Measurements from ENCODE around the gene BUB1.
"Not testable (repeated sequence)": the region's sequence is repeated elsewhere in the genome, so short reads cannot be mapped to it uniquely, and the experiment has no call there.

Gene BUB1

DNA sequence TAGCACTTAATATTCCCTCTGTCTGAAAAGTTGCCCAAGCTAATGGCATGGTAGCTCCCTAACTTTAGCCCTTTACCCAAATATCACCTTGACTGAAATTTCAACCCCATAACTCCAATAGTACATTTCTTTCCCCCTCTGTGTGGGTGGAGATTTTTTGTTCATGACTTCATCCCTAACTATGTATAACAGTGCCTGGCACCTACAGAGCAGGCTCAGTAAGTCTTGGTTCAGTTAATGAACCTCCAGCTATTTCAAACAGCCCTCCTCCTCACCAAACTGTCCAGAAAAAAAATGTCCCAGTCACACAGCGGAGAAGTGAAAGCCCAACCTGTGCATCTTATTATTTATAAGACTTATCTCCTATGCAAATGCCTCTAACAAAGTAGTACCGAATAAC is 18.6 kb downstream of the BUB1 start:
- DNase-seq (ENCODE audit: low read depth in 1 of 2, low spot score in 1 of 2) = no peak

- no peak for DNase-seq (ENCODE audit: low read depth in 1 of 2, low spot score in 1 of 2)
Measured at GRCh38 chr2:110657724-110658305, 20.0 kb downstream of the BUB1 start.

DNA sequence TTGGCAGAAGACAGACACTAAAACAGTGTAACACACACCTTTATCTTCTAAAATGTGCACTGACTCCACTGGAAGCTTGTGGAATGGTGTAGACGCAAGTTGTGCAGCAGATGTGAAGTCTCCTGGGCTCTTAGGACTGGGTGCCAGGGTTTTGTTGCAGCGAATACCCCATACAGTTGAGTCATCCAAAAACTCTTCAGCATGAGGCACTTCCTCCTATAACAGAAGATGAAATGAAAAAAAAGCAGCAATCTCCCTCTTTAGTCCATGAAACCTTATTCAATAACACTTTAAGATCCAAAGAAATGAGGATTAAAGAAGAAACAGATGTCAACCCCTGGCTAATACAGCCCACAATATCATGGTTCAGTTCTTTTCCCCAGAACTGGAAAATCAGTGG is 22.2 kb downstream of the BUB1 start:
- DNase-seq (ENCODE audit: low read depth in 1 of 2, low spot score in 1 of 2) = no peak

DNA sequence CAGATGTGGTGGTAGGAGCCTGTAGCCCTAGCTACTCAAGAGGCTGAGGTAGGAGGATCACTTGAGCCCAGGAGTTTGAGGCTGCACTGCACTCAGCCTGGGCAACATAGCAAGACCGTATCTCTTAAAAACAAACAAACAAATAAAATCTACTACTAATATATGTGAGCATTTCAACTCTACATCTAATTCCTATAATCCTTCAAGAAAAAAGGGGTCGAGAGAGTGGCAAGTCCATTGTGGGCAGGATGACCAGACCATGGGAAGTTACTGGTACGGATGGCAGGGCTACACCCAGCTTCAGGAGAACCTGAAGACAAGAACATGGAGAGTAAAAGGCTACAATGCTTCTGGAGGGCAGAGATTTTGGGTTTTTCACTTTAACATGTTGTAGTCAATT is 24.0 kb downstream of the BUB1 start:
- no peak for DNase-seq (ENCODE audit: low read depth in 1 of 2, low spot score in 1 of 2)

GRCh38 chr2:110650346-110650745 is 27.5 kb downstream of the BUB1 start:
- DNase-seq (ENCODE audit: low read depth in 1 of 2, low spot score in 1 of 2) = no peak

- DNase-seq (ENCODE audit: low read depth in 1 of 2, low spot score in 1 of 2) = no peak
Measured at GRCh38 chr2:110647777-110648176, 30.1 kb downstream of the BUB1 start.

DNA sequence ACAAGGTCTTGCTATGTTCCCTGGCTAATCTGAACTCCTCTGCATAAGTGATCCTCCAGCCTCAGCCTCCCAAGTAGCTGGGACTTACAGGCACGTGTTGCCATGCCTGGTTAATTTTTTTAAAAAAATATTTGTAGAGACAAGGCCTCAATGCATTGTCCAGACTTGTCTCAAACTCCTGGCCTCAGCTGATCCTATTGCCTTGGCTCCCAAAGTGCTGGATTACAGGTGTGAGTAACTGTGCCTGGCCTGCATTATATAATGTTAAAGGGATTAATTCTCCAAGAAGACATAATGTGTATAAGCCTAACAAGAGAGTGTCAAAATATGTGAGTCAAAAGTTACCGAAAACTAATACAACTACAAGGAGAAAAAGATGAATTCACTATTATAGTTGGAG is 32.2 kb downstream of the BUB1 start:
- no peak for DNase-seq (ENCODE audit: low read depth in 1 of 2, low spot score in 1 of 2)

- DNase-seq (ENCODE audit: low read depth in 1 of 2, low spot score in 1 of 2) = no peak
Measured at GRCh38 chr2:110644357-110644756, 33.5 kb downstream of the BUB1 start.

DNA sequence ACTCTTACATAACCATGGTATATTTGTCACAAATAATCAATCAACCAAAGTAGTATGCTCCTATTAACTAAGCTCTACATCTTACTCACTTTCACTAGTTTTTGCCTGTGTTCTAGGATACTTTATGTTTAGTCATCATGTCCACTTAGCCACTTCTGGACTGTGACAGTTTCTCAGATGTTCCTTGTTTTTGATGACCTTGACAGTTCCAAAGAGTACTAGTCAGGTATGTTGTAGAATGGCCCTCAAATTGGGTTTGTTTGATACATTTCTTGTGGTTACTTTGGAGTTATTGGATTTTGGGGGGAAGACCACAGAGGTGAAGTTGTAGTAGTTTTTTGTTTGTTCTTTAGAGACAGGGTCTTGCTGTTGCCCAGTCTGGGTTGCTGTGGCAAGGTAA is 35.5 kb downstream of the BUB1 start:
- DNase-seq (ENCODE audit: low read depth in 1 of 2, low spot score in 1 of 2) = no peak

GRCh38 chr2:110639972-110640371 is 37.9 kb downstream of the BUB1 start:
- DNase-seq (ENCODE audit: low read depth in 1 of 2, low spot score in 1 of 2) = no peak

DNA sequence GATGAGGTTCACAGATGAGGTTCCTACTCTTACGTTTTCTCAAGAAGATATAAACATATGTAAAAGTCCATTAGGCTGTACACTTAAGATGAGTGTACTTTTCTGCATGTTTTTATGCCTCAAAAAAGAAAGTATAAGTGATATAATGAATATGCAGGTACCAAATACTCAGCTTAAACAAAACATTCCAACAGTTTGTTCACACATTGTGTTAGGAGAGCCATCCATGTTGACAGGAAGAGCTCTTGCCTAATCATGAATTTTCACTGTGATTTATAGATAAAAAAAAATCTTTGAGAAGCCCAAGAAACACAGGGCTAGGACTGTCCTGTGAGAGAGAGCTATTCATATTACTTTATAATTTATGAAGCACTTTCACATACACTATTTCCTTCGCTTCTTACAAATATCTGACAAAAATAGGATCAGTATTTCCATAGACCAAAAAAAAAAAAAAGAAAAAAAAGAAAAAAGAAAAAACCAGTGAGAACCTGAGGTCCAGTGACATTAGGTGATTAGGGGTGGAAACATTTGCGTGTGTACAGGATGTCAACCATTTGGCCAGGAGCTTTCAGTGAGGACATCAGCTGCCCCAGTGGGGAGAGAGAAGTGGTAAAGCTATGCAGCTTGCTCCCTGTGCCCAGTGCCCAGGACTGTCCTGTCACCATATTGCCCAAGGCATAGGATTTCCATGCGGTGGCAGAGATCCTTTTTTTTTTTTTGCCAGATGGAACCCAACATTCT is 38.7 kb downstream of the BUB1 start:
- DNase-seq (ENCODE audit: low read depth in 1 of 2, low spot score in 1 of 2) = no peak

GRCh38 chr2:110638004-110638403 is 39.9 kb downstream of the BUB1 start:
- DNase-seq (ENCODE audit: low read depth in 1 of 2, low spot score in 1 of 2) = no peak

GRCh38 chr2:110637093-110637492 is 40.8 kb downstream of the BUB1 start:
- DNase-seq (ENCODE audit: low read depth in 1 of 2, low spot score in 1 of 2) = no peak

DNA sequence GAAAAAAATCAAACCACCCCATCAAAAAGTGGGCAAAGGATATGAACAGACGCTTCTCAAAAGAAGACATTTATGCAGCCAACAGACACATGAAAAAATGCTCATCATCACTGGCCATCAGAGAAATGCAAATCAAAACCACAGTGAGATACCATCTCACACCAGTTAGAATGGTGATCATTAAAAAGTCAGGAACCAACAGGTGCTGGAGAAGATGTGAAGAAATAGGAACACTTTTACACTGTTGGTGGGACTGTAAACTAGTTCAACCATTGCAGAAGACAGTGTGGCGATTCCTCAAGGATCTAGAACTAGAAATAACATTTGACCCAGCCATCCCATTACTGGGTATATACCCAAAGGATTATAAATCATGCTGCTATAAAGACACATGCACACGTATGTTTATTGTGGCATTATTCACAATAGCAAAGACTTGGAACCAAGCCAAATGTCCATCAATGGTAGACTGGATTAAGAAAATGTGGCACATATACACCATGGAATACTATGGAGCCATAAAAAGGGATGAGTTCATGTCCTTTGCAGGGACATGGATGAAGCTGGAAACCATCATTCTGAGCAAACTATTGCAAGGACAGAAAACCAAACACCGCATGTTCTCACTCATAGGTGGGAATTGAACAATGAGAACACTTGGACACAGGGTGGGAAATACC is 41.8 kb downstream of the BUB1 start:
- not testable (repeated sequence) for DNase-seq (ENCODE audit: low read depth in 1 of 2, low spot score in 1 of 2)

DNA sequence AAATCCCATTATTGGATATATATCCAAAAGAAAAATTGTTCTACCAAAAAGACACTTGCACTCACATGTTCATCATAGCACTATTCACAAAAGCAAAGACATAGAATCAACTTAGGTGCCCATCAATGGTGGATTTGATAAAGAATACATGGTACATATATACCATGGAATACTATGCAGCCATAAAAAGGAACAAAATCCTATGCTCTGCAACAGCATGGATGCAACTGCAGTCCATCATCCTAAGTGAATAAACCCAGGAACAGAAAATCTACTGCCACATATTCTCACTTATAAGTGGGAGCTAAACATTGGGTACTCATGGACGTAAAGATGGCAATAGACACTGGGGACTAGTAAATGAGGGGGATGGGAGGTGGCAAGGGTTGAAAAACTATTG is 50.5 kb downstream of the BUB1 start:
- not testable (repeated sequence) for DNase-seq (ENCODE audit: low read depth in 1 of 2, low spot score in 1 of 2)

DNA sequence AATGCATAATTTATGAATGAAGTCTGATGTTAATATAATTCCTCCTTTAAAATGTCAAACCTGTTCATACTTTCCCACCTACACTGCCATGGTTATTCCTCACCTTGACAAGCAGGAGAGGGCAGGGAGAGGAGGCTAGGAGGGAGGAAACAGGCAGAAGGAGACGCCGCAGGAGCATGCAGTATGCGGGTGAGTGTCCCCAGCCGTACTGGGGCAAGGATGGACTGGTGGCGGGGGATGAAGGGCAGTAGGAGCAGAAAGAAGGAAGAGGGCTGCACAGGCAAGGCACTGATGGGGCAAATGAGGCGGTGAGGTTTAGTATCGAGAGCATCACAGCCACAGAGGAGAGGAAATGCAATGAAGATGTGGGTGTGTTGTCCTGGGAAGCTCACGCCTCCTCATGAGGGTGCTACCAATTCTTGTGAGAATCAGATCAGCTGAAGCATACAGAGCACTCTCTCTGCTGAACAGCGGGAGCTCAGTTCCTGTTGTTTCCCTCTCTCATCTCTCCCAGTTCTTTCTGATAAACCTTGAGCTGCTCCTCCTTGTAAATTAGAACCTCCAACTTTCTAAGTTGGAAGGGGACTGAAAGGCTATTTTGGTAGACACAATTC is 58.4 kb downstream of the BUB1 start:
- DNase-seq (ENCODE audit: low read depth in 1 of 2, low spot score in 1 of 2) = not testable (repeated sequence)

DNA sequence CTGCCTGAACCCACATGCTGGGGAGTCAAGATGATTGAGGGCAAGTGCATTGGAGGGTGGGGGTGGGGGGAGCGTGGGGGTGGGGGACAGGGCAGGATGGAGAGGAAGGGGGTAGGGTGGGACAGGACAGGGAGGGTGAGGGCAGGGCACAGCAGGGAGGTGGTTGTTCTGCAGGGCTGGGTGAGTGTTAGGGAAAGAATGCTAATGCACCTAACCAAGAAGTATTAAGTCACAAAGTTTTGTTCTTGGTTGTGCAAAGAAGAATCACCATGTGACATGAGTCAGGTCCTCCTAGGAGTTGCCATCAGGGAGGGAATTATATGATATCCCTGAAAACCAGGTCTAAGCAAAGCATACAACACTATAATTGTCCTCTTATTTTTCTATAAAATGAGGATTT is 63.9 kb downstream of the BUB1 start:
- not testable (repeated sequence) for DNase-seq (ENCODE audit: low read depth in 1 of 2, low spot score in 1 of 2)

- peak in 1 of 2 donors; percentile 7 for DNase-seq (ENCODE audit: low read depth in 1 of 2, low spot score in 1 of 2)
Measured at GRCh38 chr2:110610613-110611250, 67.1 kb downstream of the BUB1 start.

DNA sequence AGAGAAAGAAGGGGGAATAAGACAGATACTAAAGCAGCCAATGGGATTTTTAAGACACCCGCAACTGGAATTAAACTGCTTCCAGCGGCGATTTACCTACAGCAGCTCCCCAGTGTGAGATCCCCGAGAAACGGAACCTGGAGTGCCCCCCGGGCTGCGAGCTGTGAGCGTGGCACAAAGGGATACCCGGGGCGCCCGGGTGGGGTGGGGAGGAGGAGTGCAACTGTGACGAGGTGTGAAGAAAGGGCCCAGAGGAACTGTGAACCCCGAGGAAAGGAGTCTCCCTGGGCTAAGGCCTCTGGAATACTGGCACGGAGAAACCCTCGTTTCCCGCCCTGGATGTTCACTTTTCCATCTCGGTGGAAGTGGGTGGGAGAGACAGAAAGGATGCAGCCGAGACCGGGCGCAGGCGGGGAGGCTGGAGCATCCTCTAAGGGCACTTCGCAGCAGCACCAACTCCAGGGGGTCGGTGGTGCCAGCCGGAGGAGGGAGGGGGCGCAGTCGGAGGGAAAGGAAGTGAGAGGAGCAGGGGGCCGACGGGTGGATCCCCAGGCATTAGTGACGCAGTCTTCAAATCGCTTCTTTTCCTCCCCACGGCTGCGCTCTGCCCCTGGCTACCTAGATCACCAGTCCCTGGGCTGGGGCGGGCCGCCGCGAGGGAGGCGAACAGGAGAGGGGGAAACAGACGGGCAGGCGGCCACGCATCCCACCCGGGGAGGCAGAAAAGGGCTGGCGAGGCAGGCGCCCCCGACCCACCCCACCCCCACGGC is 67.8 kb downstream of the BUB1 start:
- DNase-seq (ENCODE audit: low read depth in 1 of 2, low spot score in 1 of 2) = not testable (repeated sequence)

GRCh38 chr2:110608788-110609502 is 68.9 kb downstream of the BUB1 start:
- not testable (repeated sequence) for DNase-seq (ENCODE audit: low read depth in 1 of 2, low spot score in 1 of 2)

Measured in stimulated activated CD4-positive, alpha-beta T cell treated with anti-CD3 and anti-CD28 coated beads, Interleukin-15, amount 100 ng/mL, for 1 hour (primary cell).